ENCODE data around the gene AHI1.

AHI1 gene

GRCh38 chr6:135304883-135305282, 192.7 kb downstream of the AHI1 start:
- DNase-seq (ENCODE audit: low read depth in 2 of 3, low spot score in 2 of 3): no peak

- no peak for DNase-seq (ENCODE audit: low read depth in 2 of 3, low spot score in 2 of 3)
These were observed 196.2 kb downstream of the AHI1 start for GRCh38 chr6:135301304-135301703.

GRCh38 chr6:135300576-135300975, 197.0 kb downstream of the AHI1 start:
- no peak for DNase-seq (ENCODE audit: low read depth in 2 of 3, low spot score in 2 of 3)

GRCh38 chr6:135299256-135299655, 198.3 kb downstream of the AHI1 start:
- no peak for DNase-seq (ENCODE audit: low read depth in 2 of 3, low spot score in 2 of 3)

- no peak for DNase-seq (ENCODE audit: low read depth in 2 of 3, low spot score in 2 of 3)
These were observed 199.1 kb downstream of the AHI1 start for GRCh38 chr6:135298455-135298854.

GRCh38 chr6:135296715-135297114, 200.8 kb downstream of the AHI1 start:
- DNase-seq (ENCODE audit: low read depth in 2 of 3, low spot score in 2 of 3): no peak

- DNase-seq (ENCODE audit: low read depth in 2 of 3, low spot score in 2 of 3): no peak
These were observed 202.5 kb downstream of the AHI1 start for GRCh38 chr6:135295085-135295484.

GRCh38 chr6:135291288-135292076, 206.1 kb downstream of the AHI1 start:
- no peak for DNase-seq (ENCODE audit: low read depth in 2 of 3, low spot score in 2 of 3)

GRCh38 chr6:135289816-135290215, 207.7 kb downstream of the AHI1 start:
- DNase-seq (ENCODE audit: low read depth in 2 of 3, low spot score in 2 of 3): no peak

GRCh38 chr6:135286962-135287538, 210.5 kb downstream of the AHI1 start:
- DNase-seq (ENCODE audit: low read depth in 2 of 3, low spot score in 2 of 3): no peak

- no peak for DNase-seq (ENCODE audit: low read depth in 2 of 3, low spot score in 2 of 3)
These were observed 212.4 kb downstream of the AHI1 start for GRCh38 chr6:135285165-135285564.

- DNase-seq (ENCODE audit: low read depth in 2 of 3, low spot score in 2 of 3): no peak
These were observed 213.6 kb downstream of the AHI1 start for GRCh38 chr6:135283926-135284325.

- DNase-seq (ENCODE audit: low read depth in 2 of 3, low spot score in 2 of 3): no peak
These were observed 215.1 kb downstream of the AHI1 start for GRCh38 chr6:135282395-135282794.

- DNase-seq (ENCODE audit: low read depth in 2 of 3, low spot score in 2 of 3): no peak
These were observed 215.6 kb downstream of the AHI1 start for GRCh38 chr6:135281964-135282363.

- DNase-seq (ENCODE audit: low read depth in 2 of 3, low spot score in 2 of 3): no peak
These were observed 216.3 kb downstream of the AHI1 start for GRCh38 chr6:135281227-135281626.

GRCh38 chr6:135280375-135281136, 217.0 kb downstream of the AHI1 start:
- no peak for DNase-seq (ENCODE audit: low read depth in 2 of 3, low spot score in 2 of 3)

GRCh38 chr6:135277422-135277821, 220.1 kb downstream of the AHI1 start:
- no peak for DNase-seq (ENCODE audit: low read depth in 2 of 3, low spot score in 2 of 3)

- no peak for DNase-seq (ENCODE audit: low read depth in 2 of 3, low spot score in 2 of 3)
These were observed 222.8 kb downstream of the AHI1 start for GRCh38 chr6:135274561-135275293.

GRCh38 chr6:135271626-135272025, 225.9 kb downstream of the AHI1 start:
- DNase-seq (ENCODE audit: low read depth in 2 of 3, low spot score in 2 of 3): no peak

- no peak for DNase-seq (ENCODE audit: low read depth in 2 of 3, low spot score in 2 of 3)
These were observed 226.6 kb downstream of the AHI1 start for GRCh38 chr6:135270676-135271536.

Data from activated CD8-positive, alpha-beta memory T cell treated with anti-CD3 and anti-CD28 coated beads for 48 hours (primary cell).